ENCODE data around the gene NXPH3.
A peak's percentile ranks its signal among the peaks of the same experiment; 100 is the strongest.

The NXPH3 gene

DNA sequence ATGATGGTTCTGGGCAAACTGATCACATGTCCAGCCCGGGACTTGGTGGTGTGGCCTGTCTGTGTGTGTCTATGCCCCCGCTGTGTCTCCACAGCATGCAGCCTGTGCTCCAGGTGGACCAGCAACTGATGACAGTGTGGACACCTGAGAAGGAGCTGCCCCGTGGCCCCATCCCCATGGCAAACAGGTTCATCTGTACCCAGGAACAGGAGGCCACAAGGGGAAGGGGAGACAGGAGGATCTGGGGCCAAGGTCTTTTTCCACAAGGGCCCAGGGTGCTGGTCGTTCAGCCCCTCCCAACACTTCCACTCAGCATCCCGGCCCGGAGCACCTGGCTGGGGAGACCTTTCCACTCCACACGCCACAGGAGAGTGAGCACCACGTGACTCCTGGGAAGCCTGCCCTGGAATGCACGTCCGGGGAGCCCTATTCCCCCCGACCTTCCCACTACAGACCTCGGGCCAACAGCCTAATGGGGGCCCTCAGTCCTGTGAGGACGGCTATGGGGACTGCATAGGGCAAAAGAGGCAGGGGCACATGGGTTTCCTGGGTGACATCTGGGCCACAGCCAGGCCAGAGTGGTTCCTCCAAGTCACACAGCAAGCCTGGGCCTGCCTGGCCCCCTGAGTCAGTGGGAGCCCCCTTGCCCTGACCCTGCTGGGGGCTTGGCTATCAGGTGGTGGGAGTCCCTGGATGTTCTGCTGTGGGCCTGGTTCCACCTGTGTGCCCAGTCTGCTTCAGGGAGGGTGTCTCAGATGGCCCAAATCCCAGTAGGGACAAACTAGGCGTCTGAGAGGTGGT, 20.8 kb upstream of the NXPH3 start:
- H3K27me3 ChIP-seq (ENCODE audit: control insufficient read depth in 1 of 2, insufficient read depth in 2 of 2, low read length in 2 of 2): no peaks in the 10 kb centered on the region
- H3K4me1 ChIP-seq (ENCODE audit: control insufficient read depth in 1 of 2, insufficient read depth in 2 of 2, low read length in 2 of 2): peaks cover 4 to 12% of the 10 kb centered on the region in 2 donors
- H3K9me3 ChIP-seq (ENCODE audit: control insufficient read depth in 1 of 2, low read length in 2 of 2): no peaks in the 10 kb centered on the region
- H3K9ac ChIP-seq (ENCODE audit: low read depth in 1 of 2, low read length in 2 of 2): no peak overlapping the region
- no peak overlapping the region for H3K27ac ChIP-seq (ENCODE audit: low read depth, low read length)
- no peak overlapping the region for H3K4me3 ChIP-seq (ENCODE audit: low read depth in 1 of 2, low read length in 2 of 2)
- no peaks in the 10 kb centered on the region for H3K36me3 ChIP-seq (ENCODE audit: control insufficient read depth in 1 of 2, insufficient read depth in 2 of 2, low read length in 2 of 2)

DNA sequence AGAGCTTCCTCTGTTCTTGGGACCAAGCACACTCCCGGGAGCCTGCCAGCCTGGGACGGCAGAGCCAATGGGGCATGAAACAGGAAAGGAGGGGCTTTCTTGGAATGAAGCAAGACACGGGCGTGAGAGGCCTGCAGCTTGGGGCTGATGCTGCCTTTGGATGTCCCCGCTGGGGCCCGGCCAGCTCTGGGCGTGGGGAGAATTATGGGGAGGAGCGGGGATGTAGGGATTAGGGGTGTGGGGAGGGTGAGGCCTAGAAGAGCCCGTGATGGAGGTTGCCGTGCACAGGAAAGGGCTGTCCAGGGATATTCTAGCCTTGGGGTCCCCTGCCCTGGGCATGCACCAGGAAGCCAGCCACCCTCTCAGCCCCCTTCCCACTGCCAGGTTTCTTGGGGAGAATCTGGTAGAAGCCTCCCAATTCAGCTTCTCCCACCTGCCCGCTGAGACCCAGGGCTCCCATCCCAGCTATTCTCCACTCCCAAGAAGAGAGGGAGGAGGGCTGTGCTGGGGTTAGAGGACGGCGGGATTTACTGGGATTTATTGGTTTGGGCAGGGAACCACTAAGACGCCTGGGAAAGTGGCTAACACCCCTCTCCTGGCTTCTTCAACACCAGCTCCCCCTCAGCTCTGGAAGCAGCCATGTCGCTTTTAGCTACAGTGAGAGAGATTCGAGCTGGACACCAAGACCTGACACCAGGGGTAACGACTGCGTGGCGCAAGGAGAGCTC, 20.0 kb upstream of the NXPH3 start:
- peaks cover 4 to 12% of the 10 kb centered on the region in 2 donors for H3K4me1 ChIP-seq (ENCODE audit: control insufficient read depth in 1 of 2, insufficient read depth in 2 of 2, low read length in 2 of 2)
- peak overlapping the region in 1 of 2 donors; percentile 18 for H3K9ac ChIP-seq (ENCODE audit: low read depth in 1 of 2, low read length in 2 of 2)
- no peak overlapping the region for H3K27ac ChIP-seq (ENCODE audit: low read depth, low read length)
- H3K9me3 ChIP-seq (ENCODE audit: control insufficient read depth in 1 of 2, low read length in 2 of 2): no peaks in the 10 kb centered on the region
- H3K36me3 ChIP-seq (ENCODE audit: control insufficient read depth in 1 of 2, insufficient read depth in 2 of 2, low read length in 2 of 2): no peaks in the 10 kb centered on the region
- H3K4me3 ChIP-seq (ENCODE audit: low read depth in 1 of 2, low read length in 2 of 2): no peak overlapping the region
- no peaks in the 10 kb centered on the region for H3K27me3 ChIP-seq (ENCODE audit: control insufficient read depth in 1 of 2, insufficient read depth in 2 of 2, low read length in 2 of 2)

DNA sequence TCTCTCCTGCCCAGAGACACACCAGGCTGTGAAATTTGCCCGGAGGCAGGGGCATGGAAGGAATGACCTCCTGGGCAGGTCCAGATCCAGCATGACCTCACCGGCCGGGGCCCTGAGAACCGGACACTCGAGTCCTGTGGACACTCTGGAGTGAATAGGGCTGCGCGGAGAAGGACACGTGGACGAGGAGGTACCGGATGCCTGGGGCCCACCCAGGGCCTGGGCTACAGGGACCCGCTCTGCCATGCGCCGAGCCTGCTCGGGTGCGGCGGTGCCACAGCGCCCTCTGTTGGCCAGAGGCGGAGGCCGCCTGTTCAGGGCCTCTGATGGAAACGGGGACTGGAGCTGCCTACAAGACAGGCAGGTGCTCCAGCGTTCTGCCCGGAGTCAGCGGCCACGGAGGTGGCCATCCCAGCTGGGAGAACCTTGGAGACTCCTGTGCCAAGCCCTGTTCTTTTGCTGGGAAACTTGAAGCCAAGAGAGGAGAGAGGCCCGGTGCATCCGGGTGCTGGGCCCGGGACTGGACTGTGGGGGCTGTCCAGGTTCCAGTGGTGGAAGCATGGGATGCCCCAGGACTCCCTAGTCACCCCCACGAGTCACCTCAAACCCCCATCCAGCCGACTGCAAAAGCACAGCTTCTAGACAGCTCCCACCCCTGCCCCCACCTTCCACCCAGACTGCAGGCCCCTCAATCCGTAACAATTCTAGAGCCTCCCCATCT, 19.3 kb upstream of the NXPH3 start:
- H3K27me3 ChIP-seq (ENCODE audit: control insufficient read depth in 1 of 2, insufficient read depth in 2 of 2, low read length in 2 of 2): no peaks in the 10 kb centered on the region
- peak overlapping the region in 1 of 2 donors; percentile 18 for H3K9ac ChIP-seq (ENCODE audit: low read depth in 1 of 2, low read length in 2 of 2)
- peak overlapping the region in 1 of 2 donors; percentile 43 for H3K4me3 ChIP-seq (ENCODE audit: low read depth in 1 of 2, low read length in 2 of 2)
- H3K27ac ChIP-seq (ENCODE audit: low read depth, low read length): no peak overlapping the region
- H3K36me3 ChIP-seq (ENCODE audit: control insufficient read depth in 1 of 2, insufficient read depth in 2 of 2, low read length in 2 of 2): no peaks in the 10 kb centered on the region
- peaks cover 3 to 10% of the 10 kb centered on the region in 2 donors for H3K4me1 ChIP-seq (ENCODE audit: control insufficient read depth in 1 of 2, insufficient read depth in 2 of 2, low read length in 2 of 2)
- H3K9me3 ChIP-seq (ENCODE audit: control insufficient read depth in 1 of 2, low read length in 2 of 2): no peaks in the 10 kb centered on the region

- Histone ChIP-seq H3K9ac (ENCODE audit: low read depth in 1 of 2, low read length in 2 of 2) (no peak overlapping the region), H3K36me3 (ENCODE audit: control insufficient read depth in 1 of 2, insufficient read depth in 2 of 2, low read length in 2 of 2) (no peaks in the 10 kb centered on the region), H3K4me1 (ENCODE audit: control insufficient read depth in 1 of 2, insufficient read depth in 2 of 2, low read length in 2 of 2) (peaks cover 0 to 6% of the 10 kb centered on the region in 2 donors), H3K9me3 (ENCODE audit: control insufficient read depth in 1 of 2, low read length in 2 of 2) (no peaks in the 10 kb centered on the region), H3K27me3 (ENCODE audit: control insufficient read depth in 1 of 2, insufficient read depth in 2 of 2, low read length in 2 of 2) (no peaks in the 10 kb centered on the region), H3K4me3 (ENCODE audit: low read depth in 1 of 2, low read length in 2 of 2) (no peak overlapping the region), H3K27ac (ENCODE audit: low read depth, low read length) (no peak overlapping the region)
These were observed 18.2 kb upstream of the NXPH3 start for GRCh38 chr17:49557312-49558024.

- Histone ChIP-seq H3K4me3 (ENCODE audit: low read depth in 1 of 2, low read length in 2 of 2) (no peak overlapping the region), H3K9me3 (ENCODE audit: control insufficient read depth in 1 of 2, low read length in 2 of 2) (no peaks in the 10 kb centered on the region), H3K9ac (ENCODE audit: low read depth in 1 of 2, low read length in 2 of 2) (no peak overlapping the region), H3K27me3 (ENCODE audit: control insufficient read depth in 1 of 2, insufficient read depth in 2 of 2, low read length in 2 of 2) (peaks cover 0 to 5% of the 10 kb centered on the region in 2 donors), H3K36me3 (ENCODE audit: control insufficient read depth in 1 of 2, insufficient read depth in 2 of 2, low read length in 2 of 2) (no peaks in the 10 kb centered on the region), H3K4me1 (ENCODE audit: control insufficient read depth in 1 of 2, insufficient read depth in 2 of 2, low read length in 2 of 2) (peaks cover 4 to 15% of the 10 kb centered on the region in 2 donors), H3K27ac (ENCODE audit: low read depth, low read length) (no peak overlapping the region)
These were observed 11.0 kb upstream of the NXPH3 start for GRCh38 chr17:49564638-49565037.

- H3K27me3 ChIP-seq (ENCODE audit: control insufficient read depth in 1 of 2, insufficient read depth in 2 of 2, low read length in 2 of 2): peaks cover 4 to 9% of the 10 kb centered on the region in 2 donors
- no peaks in the 10 kb centered on the region for H3K36me3 ChIP-seq (ENCODE audit: control insufficient read depth in 1 of 2, insufficient read depth in 2 of 2, low read length in 2 of 2)
- H3K4me3 ChIP-seq (ENCODE audit: low read depth in 1 of 2, low read length in 2 of 2): no peak overlapping the region
- no peak overlapping the region for H3K9ac ChIP-seq (ENCODE audit: low read depth in 1 of 2, low read length in 2 of 2)
- H3K4me1 ChIP-seq (ENCODE audit: control insufficient read depth in 1 of 2, insufficient read depth in 2 of 2, low read length in 2 of 2): peaks cover 4 to 20% of the 10 kb centered on the region in 2 donors
- no peak overlapping the region for H3K27ac ChIP-seq (ENCODE audit: low read depth, low read length)
- no peaks in the 10 kb centered on the region for H3K9me3 ChIP-seq (ENCODE audit: control insufficient read depth in 1 of 2, low read length in 2 of 2)
These were observed 9.7 kb upstream of the NXPH3 start for GRCh38 chr17:49565948-49566491.

- Histone ChIP-seq H3K4me3 (ENCODE audit: low read depth in 1 of 2, low read length in 2 of 2) (no peak overlapping the region), H3K27ac (ENCODE audit: low read depth, low read length) (no peak overlapping the region), H3K4me1 (ENCODE audit: control insufficient read depth in 1 of 2, insufficient read depth in 2 of 2, low read length in 2 of 2) (peaks cover 4 to 20% of the 10 kb centered on the region in 2 donors), H3K36me3 (ENCODE audit: control insufficient read depth in 1 of 2, insufficient read depth in 2 of 2, low read length in 2 of 2) (no peaks in the 10 kb centered on the region), H3K9me3 (ENCODE audit: control insufficient read depth in 1 of 2, low read length in 2 of 2) (no peaks in the 10 kb centered on the region), H3K9ac (ENCODE audit: low read depth in 1 of 2, low read length in 2 of 2) (no peak overlapping the region), H3K27me3 (ENCODE audit: control insufficient read depth in 1 of 2, insufficient read depth in 2 of 2, low read length in 2 of 2) (peaks cover 10 to 15% of the 10 kb centered on the region in 2 donors)
These were observed 9.0 kb upstream of the NXPH3 start for GRCh38 chr17:49566668-49567071.

- no peak overlapping the region for H3K4me3 ChIP-seq (ENCODE audit: low read depth in 1 of 2, low read length in 2 of 2)
- H3K27me3 ChIP-seq (ENCODE audit: control insufficient read depth in 1 of 2, insufficient read depth in 2 of 2, low read length in 2 of 2): peaks cover 12 to 18% of the 10 kb centered on the region in 2 donors
- H3K9me3 ChIP-seq (ENCODE audit: control insufficient read depth in 1 of 2, low read length in 2 of 2): no peaks in the 10 kb centered on the region
- H3K4me1 ChIP-seq (ENCODE audit: control insufficient read depth in 1 of 2, insufficient read depth in 2 of 2, low read length in 2 of 2): peaks cover 4 to 20% of the 10 kb centered on the region in 2 donors
- H3K9ac ChIP-seq (ENCODE audit: low read depth in 1 of 2, low read length in 2 of 2): no peak overlapping the region
- no peaks in the 10 kb centered on the region for H3K36me3 ChIP-seq (ENCODE audit: control insufficient read depth in 1 of 2, insufficient read depth in 2 of 2, low read length in 2 of 2)
- H3K27ac ChIP-seq (ENCODE audit: low read depth, low read length): no peak overlapping the region
These were observed 8.6 kb upstream of the NXPH3 start for GRCh38 chr17:49567104-49567521.

DNA sequence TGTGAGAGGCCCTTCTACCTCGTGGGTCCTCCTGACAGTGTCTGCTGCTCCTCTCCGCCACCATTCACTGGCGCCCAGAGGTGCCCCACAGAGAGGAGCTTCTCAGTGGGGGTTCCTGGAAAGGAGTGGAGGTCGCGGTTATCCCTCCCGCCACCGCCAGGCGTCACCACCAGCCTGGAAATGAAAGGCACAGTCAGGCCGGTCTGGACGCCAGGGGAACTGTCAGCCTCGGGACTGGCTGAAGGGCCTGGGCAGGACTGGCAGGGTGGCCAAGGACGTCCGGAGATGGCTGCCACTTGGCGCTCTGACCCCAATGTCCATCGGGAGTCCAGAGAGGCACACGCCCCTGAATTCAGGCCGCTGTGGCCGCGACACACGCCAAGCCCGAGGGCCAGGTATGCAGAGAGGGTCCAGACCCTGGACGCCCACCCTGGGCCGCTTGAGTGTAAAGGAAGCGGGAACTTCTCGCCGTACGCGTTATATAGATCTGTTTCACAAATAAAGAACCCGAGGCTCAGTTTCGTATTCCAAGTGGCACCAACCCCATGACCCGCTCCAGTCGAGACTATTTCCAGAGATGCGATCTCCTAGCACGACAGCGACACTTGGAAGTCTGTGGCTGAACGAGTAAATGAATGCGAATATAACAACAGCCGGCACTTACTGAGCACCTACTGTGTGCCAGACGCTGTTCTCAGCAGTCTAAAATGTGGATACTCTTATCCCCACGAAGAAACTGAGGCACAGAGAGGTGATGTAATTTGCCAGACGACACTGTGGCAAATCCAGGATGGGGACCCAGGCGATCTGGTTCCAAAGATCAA, 7.6 kb upstream of the NXPH3 start:
- Histone ChIP-seq H3K4me3 (ENCODE audit: low read depth in 1 of 2, low read length in 2 of 2) (peak overlapping the region; percentile 59 to 73), H3K27me3 (ENCODE audit: control insufficient read depth in 1 of 2, insufficient read depth in 2 of 2, low read length in 2 of 2) (peaks cover 17 to 18% of the 10 kb centered on the region in 2 donors), H3K9ac (ENCODE audit: low read depth in 1 of 2, low read length in 2 of 2) (peak overlapping the region in 1 of 2 donors; percentile 54), H3K4me1 (ENCODE audit: control insufficient read depth in 1 of 2, insufficient read depth in 2 of 2, low read length in 2 of 2) (peaks cover 4 to 20% of the 10 kb centered on the region in 2 donors), H3K9me3 (ENCODE audit: control insufficient read depth in 1 of 2, low read length in 2 of 2) (no peaks in the 10 kb centered on the region), H3K36me3 (ENCODE audit: control insufficient read depth in 1 of 2, insufficient read depth in 2 of 2, low read length in 2 of 2) (no peaks in the 10 kb centered on the region), H3K27ac (ENCODE audit: low read depth, low read length) (no peak overlapping the region)

All from duodenal mucosa (tissue), 2 donors.